NCI-H146 treated with DMSO at 0.1 percent for 48 hours (cell line): Measurements from ENCODE around the gene ATPAF2.

Experiments
- DNase-seq: peaks from one replicate; lab custom pipeline; 2025; ENCODE audit not compliant: unreplicated experiment; lab: John Stamatoyannopoulos, UW

Gene ATPAF2

GRCh38 chr17:18038861-18039534 lies at the start of gene ATPAF2, which contains the start of gene GID4:
Gene ATPAF2 (minus strand): TSS chr17:18039168. CDS start chr17:18039013, 155 bp downstream.
Gene GID4 (plus strand): TSS chr17:18039408. CDS start chr17:18039465, 57 bp downstream.
- DNase-seq: peak; percentile 93

GRCh38 chr17:18087610-18088491 lies 48.9 kb upstream of the ATPAF2 start, which contains the start of gene DRG2:
Gene DRG2 (plus strand): TSS chr17:18087948. CDS start chr17:18088024, 76 bp downstream.
- DNase-seq: peak; percentile 77

- no peak for DNase-seq
These were observed 45.3 kb upstream of the ATPAF2 start for GRCh38 chr17:18084256-18084655.

DNA sequence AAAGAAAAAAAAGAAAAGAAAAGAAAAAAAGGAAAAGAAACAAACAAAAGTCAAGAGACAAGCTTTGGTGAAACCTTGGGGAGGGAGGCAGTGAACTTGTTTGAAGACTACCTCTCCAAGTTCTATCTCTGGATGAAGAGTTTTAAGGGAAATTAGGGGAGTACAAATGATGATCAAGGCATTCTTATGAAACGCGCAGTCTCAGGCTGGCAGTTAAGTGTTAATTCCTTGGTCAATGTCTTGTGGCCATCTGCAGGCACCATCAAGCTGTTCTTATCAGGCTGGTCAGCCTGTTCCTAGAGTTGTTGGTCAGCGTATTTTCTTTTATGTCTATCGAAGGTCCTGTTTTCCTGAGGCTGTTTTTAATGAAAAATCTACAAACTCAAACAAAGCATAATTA lies 40.6 kb upstream of the ATPAF2 start:
- no peak for DNase-seq

DNA sequence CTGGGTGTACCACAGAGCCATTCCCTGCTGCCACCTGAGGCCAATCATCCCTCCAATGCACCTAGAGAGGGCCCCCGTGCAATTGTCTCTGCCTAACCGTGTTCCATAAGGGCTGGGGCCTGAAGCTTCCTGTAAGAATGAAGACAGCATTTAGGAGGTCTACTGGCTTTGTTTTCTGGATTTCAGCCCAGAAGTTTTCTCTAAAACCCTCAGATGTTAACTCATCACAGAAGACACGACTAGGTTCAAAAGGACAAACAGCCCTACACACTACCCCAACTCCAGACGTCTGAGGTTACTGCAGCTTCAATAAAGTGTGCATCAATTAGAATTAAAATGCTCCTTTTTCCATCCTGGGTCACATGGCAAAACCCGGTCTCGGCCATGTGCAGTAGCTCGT lies 38.0 kb upstream of the ATPAF2 start:
- DNase-seq: no peak

GRCh38 chr17:18074566-18075272 lies 35.8 kb upstream of the ATPAF2 start:
- DNase-seq: no peak

GRCh38 chr17:18071751-18072150 lies 32.8 kb upstream of the ATPAF2 start:
- DNase-seq: no peak

GRCh38 chr17:18070861-18071340 lies 31.9 kb upstream of the ATPAF2 start:
- peak; percentile 38 for DNase-seq

DNA sequence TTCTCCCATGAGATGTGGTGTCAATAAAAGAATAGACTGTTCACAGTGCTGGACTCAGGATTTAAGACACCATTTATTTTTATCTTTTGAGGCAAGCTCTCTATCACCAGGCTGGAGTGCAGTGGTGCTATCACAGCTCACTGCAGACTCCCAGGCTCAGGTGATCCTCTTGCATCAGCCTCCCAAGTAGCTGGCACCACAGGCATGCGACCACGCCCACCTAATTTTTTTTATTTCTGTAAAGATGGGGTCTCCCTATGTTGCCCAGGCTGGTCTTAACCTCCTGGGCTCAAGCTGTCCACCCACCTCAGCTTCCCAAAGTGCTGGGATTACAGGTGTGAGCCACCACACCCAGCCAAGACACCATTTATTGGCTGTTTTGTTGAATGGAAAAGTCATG lies 30.1 kb upstream of the ATPAF2 start:
- no peak for DNase-seq

- no peak for DNase-seq
These were observed 27.9 kb upstream of the ATPAF2 start for GRCh38 chr17:18066866-18067265.

DNA sequence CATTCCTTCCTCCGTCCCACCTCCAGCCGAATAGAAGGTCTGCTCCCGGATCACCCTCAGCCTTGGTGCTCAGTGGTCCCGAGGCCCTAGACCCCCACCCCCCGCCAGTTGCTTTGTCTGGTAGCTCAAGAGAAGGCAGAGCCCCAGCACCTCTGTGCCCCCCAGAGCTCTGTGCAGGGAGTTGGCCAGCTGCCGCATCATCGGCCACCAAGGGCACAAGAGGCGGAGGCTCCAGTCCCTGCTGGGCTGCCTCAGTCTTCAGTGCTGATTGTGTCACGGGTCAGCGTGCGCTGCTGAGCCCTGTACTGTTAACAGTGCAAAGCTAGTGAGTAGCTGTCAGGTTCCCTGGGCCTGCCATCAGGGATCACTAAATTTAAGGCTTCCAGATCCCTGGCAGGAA lies 26.6 kb upstream of the ATPAF2 start:
- DNase-seq: no peak

DNA sequence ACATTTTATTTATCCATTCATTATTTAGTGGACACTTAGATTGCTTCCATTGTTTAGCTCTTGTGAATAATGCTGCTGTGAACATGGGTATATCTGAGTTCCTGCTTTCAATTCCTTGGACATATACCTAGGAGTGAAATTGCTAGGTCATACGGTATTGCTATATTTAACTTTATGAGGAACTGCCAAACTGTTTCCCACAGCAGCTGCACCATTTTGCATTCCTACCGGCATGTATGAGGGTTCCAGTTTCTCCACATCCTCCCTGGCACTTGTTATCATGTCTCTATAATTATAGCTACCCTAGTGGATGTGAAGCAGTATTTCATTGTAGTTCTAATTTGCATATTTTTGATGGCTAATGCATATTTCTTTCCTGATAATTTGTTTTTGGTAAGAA lies 25.1 kb upstream of the ATPAF2 start:
- no peak for DNase-seq

- no peak for DNase-seq
These were observed 20.3 kb upstream of the ATPAF2 start for GRCh38 chr17:18059283-18059682.

- no peak for DNase-seq
These were observed 17.2 kb upstream of the ATPAF2 start for GRCh38 chr17:18056214-18056613.

GRCh38 chr17:18055597-18055996 lies 16.6 kb upstream of the ATPAF2 start:
- no peak for DNase-seq

GRCh38 chr17:18045691-18046350 lies 6.9 kb upstream of the ATPAF2 start:
- no peak for DNase-seq

DNA sequence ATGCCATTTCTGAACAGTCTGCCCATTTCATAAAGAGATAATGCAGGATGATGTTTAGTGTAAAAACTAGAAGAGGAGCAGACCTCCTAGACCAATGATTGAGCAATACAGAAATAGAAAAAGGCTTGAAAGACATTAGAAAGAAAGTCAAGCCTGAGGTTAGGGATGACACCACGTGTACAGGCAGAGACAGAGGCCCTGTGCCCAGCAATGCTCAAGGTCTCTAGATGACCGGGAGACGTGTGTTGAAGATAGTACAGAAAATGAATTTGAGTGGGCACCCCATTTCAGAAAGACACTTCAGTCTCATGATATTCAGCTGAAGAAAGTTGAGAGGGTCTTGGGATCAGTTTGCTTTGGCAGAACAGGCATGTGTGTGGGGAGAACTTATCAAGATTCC lies 5.6 kb upstream of the ATPAF2 start:
- no peak for DNase-seq

DNA sequence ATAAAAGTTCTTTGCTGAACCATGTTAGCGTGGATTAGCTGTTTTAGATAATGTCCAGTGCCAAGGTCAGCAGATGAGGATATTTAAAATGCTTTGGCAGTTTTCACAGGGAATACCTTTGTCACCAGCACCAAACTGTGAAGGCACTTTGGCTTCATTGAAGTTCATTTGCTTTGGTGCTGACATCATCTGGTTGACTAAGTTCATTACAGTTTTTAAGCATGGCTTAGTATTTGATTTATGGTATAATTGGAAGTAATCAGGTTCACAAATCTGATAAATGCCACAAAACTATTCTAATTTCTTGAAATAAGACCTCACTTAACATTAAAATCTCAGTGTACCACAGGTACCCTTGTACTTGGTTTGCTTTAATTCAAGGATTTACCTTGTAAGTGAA lies 4.5 kb upstream of the ATPAF2 start:
- no peak for DNase-seq

DNA sequence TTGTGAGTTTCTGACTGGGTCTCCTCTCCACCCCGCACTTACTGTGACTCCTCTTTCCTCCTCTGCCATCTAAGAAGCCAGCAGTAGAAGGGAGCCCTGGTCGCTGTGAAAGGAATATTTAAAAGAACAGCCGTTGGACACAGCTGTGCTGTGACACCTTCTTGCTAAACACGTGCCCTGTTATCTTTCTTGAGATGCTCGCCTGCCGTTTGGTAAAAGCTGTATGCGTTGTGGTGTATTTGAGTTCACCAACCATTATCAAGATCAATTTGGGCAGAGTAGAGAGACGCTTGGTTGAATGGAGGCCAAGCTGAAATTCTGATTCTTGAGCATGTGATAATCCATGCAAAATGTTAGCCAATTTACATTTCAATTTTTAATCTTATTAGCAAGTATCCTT lies 4.0 kb upstream of the ATPAF2 start:
- DNase-seq: no peak

GRCh38 chr17:18041776-18042175 lies 2.8 kb upstream of the ATPAF2 start:
- DNase-seq: no peak
